ENCODE results near the gene MTG2.

MTG2 gene

DNA sequence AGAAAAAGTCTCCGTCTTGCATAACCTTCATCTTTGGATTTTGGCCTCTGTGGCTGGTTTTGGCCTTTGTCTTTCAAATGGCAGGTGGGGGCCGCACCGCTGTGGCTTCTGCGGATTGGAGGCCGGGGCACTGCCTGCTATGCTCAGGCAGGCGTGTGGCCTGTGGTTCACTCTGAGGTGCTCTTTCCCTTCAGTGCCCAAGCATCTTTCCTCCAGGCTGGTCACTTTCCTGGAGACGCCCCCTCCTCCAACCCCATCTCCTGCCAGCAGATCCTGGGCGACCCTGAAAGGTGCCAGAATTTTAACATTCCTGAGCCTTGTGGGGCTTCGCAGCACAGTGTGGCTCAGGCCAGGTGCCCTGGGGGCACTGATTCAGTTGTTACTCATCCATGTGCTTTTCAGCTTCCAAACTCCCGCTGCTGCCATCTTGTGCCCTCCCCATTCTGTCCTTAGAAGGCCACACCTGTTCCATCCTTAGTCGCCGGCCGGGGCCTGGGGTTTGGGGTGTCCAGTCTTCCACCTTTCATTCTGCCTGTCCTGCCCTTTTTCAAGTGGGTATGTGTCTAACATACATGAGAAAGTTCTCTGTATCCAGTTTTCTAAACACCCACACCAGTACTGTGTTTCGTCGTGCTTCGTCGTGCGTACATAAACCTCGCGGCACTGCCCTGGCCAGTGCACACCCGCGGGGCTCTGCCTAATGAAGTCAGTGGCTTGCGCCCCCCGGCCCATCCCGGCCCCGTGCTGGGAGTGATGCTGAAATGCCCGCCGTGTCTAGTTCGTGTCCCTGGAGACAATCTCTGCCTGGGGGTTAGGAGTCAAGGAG is 27.2 kb upstream of the MTG2 start:
- no peak overlapping the region for H2AFZ ChIP-seq (ENCODE audit: low read depth, low read length)
- peaks cover 62% of the 10 kb centered on the region for H3K79me2 ChIP-seq (ENCODE audit: low read length)
- H3K9ac ChIP-seq (ENCODE audit: low read length), result no peak overlapping the region
- H4K20me1 ChIP-seq (ENCODE audit: insufficient read depth, low read length), result peaks cover 16% of the 10 kb centered on the region
- H3K27ac ChIP-seq (ENCODE audit: low read length), result no peak overlapping the region
- H3K4me3 ChIP-seq (ENCODE audit: low read length), result no peak overlapping the region
- no peak for TF ChIP-seq CTCF (IDR thresholded peaks at IDR 0.05; ENCODE audit: low read depth, low read length)
- no peak for TF ChIP-seq EZH2phosphoT487 (IDR thresholded peaks at IDR 0.05; ENCODE audit: low read depth)
- H3K36me3 ChIP-seq (replicated peaks; ENCODE audit: low read depth, low read length), result peaks cover 29% of the 10 kb centered on the region
- H3K4me1 ChIP-seq (ENCODE audit: low read length), result no peaks in the 10 kb centered on the region
- no peaks in the 10 kb centered on the region for H3K9me3 ChIP-seq (ENCODE audit: insufficient read depth, low read length)
- H3K27me3 ChIP-seq (ENCODE audit: low read depth, low read length), result no peaks in the 10 kb centered on the region
- H3K4me2 ChIP-seq (ENCODE audit: low read length), result no peak overlapping the region

- H4K20me1 ChIP-seq (ENCODE audit: insufficient read depth, low read length), result peaks cover 12% of the 10 kb centered on the region
- no peak overlapping the region for H3K4me2 ChIP-seq (ENCODE audit: low read length)
- no peak overlapping the region for H3K9ac ChIP-seq (ENCODE audit: low read length)
- peaks cover 56% of the 10 kb centered on the region for H3K79me2 ChIP-seq (ENCODE audit: low read length)
- H3K4me1 ChIP-seq (ENCODE audit: low read length), result no peaks in the 10 kb centered on the region
- H3K27me3 ChIP-seq (ENCODE audit: low read depth, low read length), result no peaks in the 10 kb centered on the region
- H3K36me3 ChIP-seq (replicated peaks; ENCODE audit: low read depth, low read length), result peaks cover 29% of the 10 kb centered on the region
- TF ChIP-seq EZH2phosphoT487 (IDR thresholded peaks at IDR 0.05; ENCODE audit: low read depth), result no peak
- TF ChIP-seq CTCF (IDR thresholded peaks at IDR 0.05; ENCODE audit: low read depth, low read length), result no peak
- no peaks in the 10 kb centered on the region for H3K9me3 ChIP-seq (ENCODE audit: insufficient read depth, low read length)
- no peak overlapping the region for H2AFZ ChIP-seq (ENCODE audit: low read depth, low read length)
- no peak overlapping the region for H3K4me3 ChIP-seq (ENCODE audit: low read length)
- no peak overlapping the region for H3K27ac ChIP-seq (ENCODE audit: low read length)
Observed at GRCh38 chr20:62156254-62156556, 26.6 kb upstream of the MTG2 start.

DNA sequence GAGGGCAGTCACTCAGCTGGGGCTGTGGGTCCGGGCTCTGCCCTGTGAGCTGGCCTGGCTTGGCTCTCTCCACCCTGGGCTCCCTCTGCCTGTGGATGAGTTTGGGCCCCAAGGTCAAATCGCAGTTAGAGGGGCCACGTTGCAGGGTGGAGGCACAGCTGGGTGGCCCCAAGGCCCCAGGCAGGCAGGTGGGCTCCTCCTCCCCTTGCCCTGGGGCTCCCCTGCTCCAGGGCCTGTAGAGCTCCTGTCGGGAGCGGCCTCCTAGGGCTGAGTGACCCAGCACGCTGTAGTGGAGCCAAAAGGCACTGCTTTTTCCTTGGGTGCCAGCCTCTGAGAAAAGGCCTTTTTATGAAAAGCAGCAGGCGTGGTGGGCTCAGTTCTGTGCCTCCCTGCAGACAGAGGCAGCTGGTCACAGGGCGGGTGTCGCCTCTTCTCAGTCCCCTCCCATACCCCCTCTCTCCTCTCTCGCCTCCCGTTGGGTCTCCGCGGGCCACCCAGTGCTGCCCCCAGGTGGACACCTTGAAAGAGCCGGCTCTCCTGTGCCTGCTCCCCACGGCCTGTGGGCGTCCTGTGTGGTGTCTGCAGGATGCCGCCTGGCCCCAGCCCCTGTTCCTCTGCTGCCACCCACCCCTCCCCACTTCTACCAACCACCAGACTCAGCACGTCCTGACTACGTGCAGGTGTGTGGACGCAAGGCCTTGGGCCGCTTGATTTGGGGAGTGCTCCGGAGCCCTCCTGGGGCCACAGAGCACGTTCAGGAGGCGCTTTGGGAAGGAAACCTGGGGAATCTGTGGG is 26.0 kb upstream of the MTG2 start:
- H3K9ac ChIP-seq (ENCODE audit: low read length), result no peak overlapping the region

More for the DNA sequence above, 26.0 kb upstream of the MTG2 start:
- Histone ChIP-seq H3K4me3 (ENCODE audit: low read length) (no peak overlapping the region), H2AFZ (ENCODE audit: low read depth, low read length) (no peak overlapping the region), H3K27me3 (ENCODE audit: low read depth, low read length) (no peaks in the 10 kb centered on the region), H4K20me1 (ENCODE audit: insufficient read depth, low read length) (peaks cover 11% of the 10 kb centered on the region), H3K27ac (ENCODE audit: low read length) (no peak overlapping the region), H3K4me2 (ENCODE audit: low read length) (no peak overlapping the region), H3K79me2 (ENCODE audit: low read length) (peaks cover 50% of the 10 kb centered on the region), H3K4me1 (ENCODE audit: low read length) (no peaks in the 10 kb centered on the region), H3K36me3 (replicated peaks; ENCODE audit: low read depth, low read length) (peaks cover 33% of the 10 kb centered on the region), H3K9me3 (ENCODE audit: insufficient read depth, low read length) (no peaks in the 10 kb centered on the region)
- TF ChIP-seq CTCF (IDR thresholded peaks at IDR 0.05; ENCODE audit: low read depth, low read length) (peak; percentile 67), EZH2phosphoT487 (IDR thresholded peaks at IDR 0.05; ENCODE audit: low read depth) (no peak)
